ENCODE data around the gene GRAP2. TPM values are rescaled to one million over a fixed set of nuclear protein-coding genes. Genes with fewer than 3 reads are reported as not detected.

Gene GRAP2
- total RNA-seq, 1 donor, result under 0.01 TPM

GRCh38 chr22:39908136-39908535 lies 7.3 kb downstream of the GRAP2 start:
- no peak for DNase-seq (ENCODE audit: low read depth)
- TF ChIP-seq CTCF (IDR thresholded peaks at IDR 0.05; ENCODE audit: insufficient read depth, low read depth, low read length), result no peak
- H3K4me3 ChIP-seq (ENCODE audit: low read depth, low read length), result no peak overlapping the region

DNA sequence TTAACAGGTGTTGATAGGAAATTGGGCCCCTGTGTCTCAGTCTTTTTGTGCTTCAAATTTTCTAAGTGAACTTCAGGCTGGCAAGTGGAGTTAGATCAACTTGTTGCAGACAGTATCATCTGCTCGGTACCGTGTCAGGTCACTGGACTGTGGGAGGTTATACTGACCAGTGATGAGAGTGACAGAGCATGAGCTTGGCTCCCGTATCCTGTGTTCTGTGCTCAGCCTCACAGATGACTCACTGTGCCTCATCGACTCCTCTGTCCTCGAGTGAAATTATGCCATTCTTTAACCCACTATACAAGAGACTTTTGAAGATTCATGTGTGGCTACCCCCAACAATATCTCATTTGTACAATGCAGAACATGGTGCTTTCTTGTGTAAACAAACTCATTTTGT lies 7.9 kb downstream of the GRAP2 start:
- no peak for TF ChIP-seq CTCF (IDR thresholded peaks at IDR 0.05; ENCODE audit: insufficient read depth, low read depth, low read length)
- no peak overlapping the region for H3K4me3 ChIP-seq (ENCODE audit: low read depth, low read length)
- DNase-seq (ENCODE audit: low read depth), result no peak

DNA sequence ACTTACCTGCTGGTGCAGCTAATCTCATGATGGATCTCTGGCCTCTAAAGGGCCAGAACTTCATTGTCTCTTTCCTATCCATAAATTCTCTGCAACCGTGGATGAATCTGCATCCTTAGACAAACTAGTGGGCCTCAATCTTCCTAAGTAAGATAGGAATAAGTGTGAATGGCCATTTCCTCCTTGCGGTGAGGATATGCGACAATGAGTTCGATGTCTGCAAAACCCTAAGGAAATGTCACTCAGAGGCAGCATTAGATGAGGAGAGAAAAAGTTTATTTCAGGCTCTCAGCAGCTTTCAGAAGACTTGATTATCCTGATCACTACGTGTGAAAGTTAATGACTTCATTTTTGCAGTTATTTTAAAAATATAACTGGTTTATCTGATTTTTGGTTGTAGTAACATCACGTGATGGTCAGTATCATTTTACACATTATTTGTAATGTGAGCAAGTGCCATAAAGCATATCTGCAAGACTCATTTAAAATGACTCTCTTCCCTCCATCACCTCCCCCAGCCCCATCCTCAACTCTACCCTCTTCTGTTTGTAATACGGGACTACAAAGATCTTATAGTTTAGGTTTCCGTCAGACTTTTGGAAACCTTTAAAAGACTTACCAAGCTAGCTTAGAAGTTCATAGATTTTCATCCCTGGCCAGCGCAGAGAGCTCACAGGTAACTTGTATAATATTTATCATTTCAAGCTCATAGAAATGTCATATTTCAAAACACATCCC lies 10.2 kb downstream of the GRAP2 start:
- DNase-seq (ENCODE audit: low read depth), result no peak
- TF ChIP-seq CTCF (IDR thresholded peaks at IDR 0.05; ENCODE audit: insufficient read depth, low read depth, low read length), result no peak

DNA sequence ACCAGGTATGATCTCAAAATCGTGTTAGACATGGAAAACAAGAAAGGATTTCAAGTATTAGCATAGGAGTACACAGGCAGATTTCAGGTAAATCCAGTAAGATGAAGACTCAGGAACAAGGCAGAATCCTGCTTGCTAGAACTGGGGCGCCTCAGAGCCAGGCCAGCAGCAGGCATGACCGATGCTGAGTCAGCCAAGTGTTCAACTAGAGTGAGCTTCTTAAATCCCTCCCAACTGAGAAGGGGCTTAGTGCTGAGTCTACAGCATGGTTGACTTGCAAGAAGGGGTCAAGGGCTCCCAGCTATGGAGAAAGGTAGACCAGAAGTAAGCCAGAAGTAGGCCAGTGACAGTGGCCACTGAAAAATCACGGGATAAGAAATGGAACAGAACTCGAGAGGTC lies 12.4 kb downstream of the GRAP2 start:
- no peak for DNase-seq (ENCODE audit: low read depth)
- TF ChIP-seq CTCF (IDR thresholded peaks at IDR 0.05; ENCODE audit: insufficient read depth, low read depth, low read length), result no peak
- H3K4me3 ChIP-seq (ENCODE audit: low read depth, low read length), result no peak overlapping the region

More for the DNA sequence above, 10.2 kb downstream of the GRAP2 start:
- no peak overlapping the region for H3K4me3 ChIP-seq (ENCODE audit: low read depth, low read length)

GRCh38 chr22:39913886-39914285 lies 13.0 kb downstream of the GRAP2 start:
- no peak overlapping the region for H3K4me3 ChIP-seq (ENCODE audit: low read depth, low read length)
- TF ChIP-seq CTCF (IDR thresholded peaks at IDR 0.05; ENCODE audit: insufficient read depth, low read depth, low read length), result no peak
- DNase-seq (ENCODE audit: low read depth), result peak; percentile 12

- no peak overlapping the region for H3K4me3 ChIP-seq (ENCODE audit: low read depth, low read length)
- no peak for DNase-seq (ENCODE audit: low read depth)
- TF ChIP-seq CTCF (IDR thresholded peaks at IDR 0.05; ENCODE audit: insufficient read depth, low read depth, low read length), result no peak
Measured at GRCh38 chr22:39914584-39914983, 13.7 kb downstream of the GRAP2 start.

DNA sequence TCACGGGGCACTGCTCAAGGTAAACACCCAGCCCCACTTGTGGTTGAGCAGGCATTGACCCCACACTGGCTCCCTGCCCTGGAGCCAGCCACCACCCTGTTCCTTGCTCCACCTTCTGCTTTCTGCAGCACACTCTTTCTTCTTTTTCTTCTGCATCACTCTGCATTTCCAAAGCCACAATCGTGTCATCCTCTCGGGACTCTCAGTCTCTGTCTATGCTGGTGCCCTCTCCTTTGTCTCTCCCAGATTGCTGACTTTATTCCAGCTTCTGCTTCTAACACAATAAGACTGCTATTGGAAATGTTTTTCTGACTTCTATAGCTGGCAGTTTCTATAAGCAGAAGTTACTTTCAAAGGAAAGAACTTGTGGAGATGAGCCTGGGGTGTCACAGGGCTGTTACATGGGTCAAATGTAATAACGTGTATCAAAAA lies 14.4 kb downstream of the GRAP2 start:
- TF ChIP-seq CTCF (IDR thresholded peaks at IDR 0.05; ENCODE audit: insufficient read depth, low read depth, low read length), result no peak
- H3K4me3 ChIP-seq (ENCODE audit: low read depth, low read length), result no peak overlapping the region

More for the DNA sequence above, 14.4 kb downstream of the GRAP2 start:
- no peak for DNase-seq (ENCODE audit: low read depth)

Measured in fibroblast of villous mesenchyme (primary cell).